LNCAP (cell line): ENCODE results near the gene MCEMP1.

Source experiments
- CTCF ChIP-seq: fragments of 450-650 bp; IDR thresholded peaks from 2 replicates; pipeline ENCODE4 v1.5.1; 2017; ENCODE audit warnings: mild to moderate bottlenecking

The MCEMP1 gene

GRCh38 chr19:7679771-7680605 lies 3.1 kb downstream of the MCEMP1 start:
- TF ChIP-seq CTCF = no peak

GRCh38 chr19:7680606-7681339 lies 3.9 kb downstream of the MCEMP1 start, which contains the start of gene TRAPPC5:
TSS of gene TRAPPC5 (plus strand) at chr19:7680833. CDS start at chr19:7682254, 1,421 bp downstream.
- TF ChIP-seq CTCF = peak; percentile 96

- TF ChIP-seq CTCF = peak; percentile 50
Measured at GRCh38 chr19:7681340-7682174, 4.7 kb downstream of the MCEMP1 start.

- TF ChIP-seq CTCF = no peak
Measured at GRCh38 chr19:7682175-7682855, 5.4 kb downstream of the MCEMP1 start.

GRCh38 chr19:7685546-7686445 lies 8.9 kb downstream of the MCEMP1 start:
- TF ChIP-seq CTCF = no peak

- no peak for TF ChIP-seq CTCF
Measured at GRCh38 chr19:7687177-7687576, 10.3 kb downstream of the MCEMP1 start.
